SK-N-SH treated with all-trans-retinoic acid at 6 μM for 48 hours (cell line): ENCODE results near the gene KRT85.

Experiments used
- BACH2 ChIP-seq: fragments of 250-450 bp; sonication (Bioruptor Pico); IDR thresholded peaks from 2 replicates; pipeline ENCODE4 v1.9.0; 2021; ENCODE audit warnings: mild to moderate bottlenecking, borderline replicate concordance
- ZNF70 ChIP-seq: fragments of 450-650 bp; formaldehyde crosslinking; IDR thresholded peaks from 2 replicates; pipeline ENCODE4 v1.5.0; 2020; ENCODE audit warnings: mild to moderate bottlenecking, moderate library complexity

DNA sequence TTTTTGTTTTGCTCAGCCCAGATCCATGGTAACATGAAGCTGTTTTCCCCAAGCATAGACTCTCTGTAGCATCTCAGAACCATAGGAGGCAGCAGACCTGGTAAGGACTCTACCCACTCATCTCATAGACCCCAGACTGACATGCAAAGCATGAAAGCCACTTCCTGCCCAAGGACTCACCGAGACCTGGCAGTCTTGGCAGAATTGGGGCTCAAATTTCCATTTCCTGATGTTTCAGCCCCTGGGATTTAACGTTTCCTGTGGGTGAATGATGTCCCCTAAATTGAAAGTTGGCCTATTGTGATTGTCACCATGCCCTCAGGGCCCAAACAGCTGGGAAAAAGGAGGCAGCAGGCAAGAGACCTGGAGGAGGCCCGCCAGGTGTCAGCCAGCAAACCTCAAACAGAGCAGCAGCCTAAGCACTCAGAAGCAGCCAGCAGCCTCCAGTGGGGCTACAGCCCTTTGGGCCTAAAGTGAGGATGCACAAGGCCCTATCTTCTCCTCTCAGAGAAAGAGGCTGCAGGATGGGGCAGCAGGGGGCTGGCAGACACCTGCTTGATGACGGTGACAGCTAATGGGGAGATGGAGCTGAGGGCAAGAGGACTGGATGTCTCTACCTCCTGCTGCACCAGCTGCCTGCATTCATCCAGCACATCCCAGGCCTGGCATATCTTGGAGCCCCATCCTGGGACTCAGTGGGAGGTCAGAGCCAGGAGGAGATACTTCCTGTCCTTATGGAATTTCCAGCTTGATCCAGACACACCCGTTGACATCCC lies 8.5 kb downstream of the KRT85 start:
- TF ChIP-seq ZNF70 (CRISPR knock-in tag) (no peak), BACH2 (CRISPR knock-in tag) (no peak)
